A549 (cell line): ENCODE data around the gene MAGOH. TPM values are rescaled to one million over a fixed set of nuclear protein-coding genes. Genes with fewer than 3 reads are reported as not detected.

Source experiments
- ATAC-seq, 2 experiments: fragments of 200-7000 bp in 1 of 2; fragments of >200 bp in 1 of 2; cut with Nextera tagmentation in 1 of 2; cut with Tn5 transposase in 1 of 2; 3 replicates each; pipeline versions ENCODE4 v1.8.0 to v1.9.1; 2018 to 2020; ENCODE audit warnings: mild to moderate bottlenecking in 1 of 2, moderate library complexity in 1 of 2
- CTCF ChIA-PET: fragments of 300-600 bp; sonication (Branson Sonifier 250); formaldehyde crosslinking; extraction: SDS; loops from one replicate; lab custom pipeline; 2021; ENCODE audit warnings: antibody characterized with exemption, inconsistent platforms; lab: Yijun Ruan, JAX
- POLR2A ChIA-PET: fragments of 350-600 bp; formaldehyde crosslinking; extraction: SDS; loops from one replicate; lab custom pipeline; 2021; ENCODE audit warnings: antibody characterized with exemption, inconsistent platforms; lab: Yijun Ruan, JAX
- DNase-seq, 2 experiments: peaks; one replicate each; pipeline versions ENCODE4 v3.0.0 to v3.0.0-alpha.2; 2011 to 2016; ENCODE audit warnings: low read depth in 1 of 2, low spot score in 1 of 2
- FAIRE-seq: peaks from 2 replicates; lab custom pipeline; 2011; peaks lifted over from hg19 to GRCh38; lab: Jason Lieb, UNC
- H3K27ac ChIP-seq, 2 experiments: fragments of >200 bp; sonication (Bioruptor Twin); formaldehyde crosslinking; 3 replicates each; pipeline ENCODE4 v1.5.1; 2016 to 2017
- H3K4me1 ChIP-seq: fragments of >200 bp; sonication (Bioruptor Twin); formaldehyde crosslinking; 3 replicates; pipeline ENCODE4 v1.6.1; 2016
- H3K4me2 ChIP-seq: fragments of >200 bp; sonication (Bioruptor Twin); formaldehyde crosslinking; 3 replicates; pipeline ENCODE4 v1.6.1; 2016
- H3K4me3 ChIP-seq: fragments of >200 bp; sonication (Bioruptor Twin); formaldehyde crosslinking; 3 replicates; pipeline ENCODE4 v1.5.1; 2016
- H3K9me3 ChIP-seq: fragments of >200 bp; sonication (Bioruptor Twin); formaldehyde crosslinking; 3 replicates; pipeline ENCODE4 v1.6.1; 2016
- CBX8 ChIP-seq: fragments of 200-600 bp; sonication (generic); IDR thresholded peaks from 2 replicates; pipeline ENCODE4 v1.6.1; 2016
- CEBPB ChIP-seq, 2 experiments: fragments of >200 bp in 1 of 2; sonication (Bioruptor Twin) in 1 of 2; formaldehyde crosslinking in 1 of 2; IDR thresholded peaks; 2 replicates each; pipeline ENCODE4 v1.6.1; 2012 to 2016
- CHD2 ChIP-seq: fragments of 150-350 bp; IDR thresholded peaks from 2 replicates; pipeline ENCODE4 v1.6.1; 2014; ENCODE audit warnings: low read length; ENCODE audit not compliant: partially characterized antibody
- EHF ChIP-seq: fragments of 250-450 bp; sonication (Bioruptor Pico); IDR thresholded peaks from 2 replicates; pipeline ENCODE4 v1.5.0; 2020; ENCODE audit warnings: mild to moderate bottlenecking
- ESRRA ChIP-seq: fragments of 150-350 bp; IDR thresholded peaks from 2 replicates; pipeline ENCODE4 v1.6.1; 2014; ENCODE audit warnings: mild to moderate bottlenecking, low read length, borderline replicate concordance
- FOXS1 ChIP-seq: fragments of 250-450 bp; sonication (Bioruptor Pico); IDR thresholded peaks from 2 replicates; pipeline ENCODE4 v1.5.0; 2020; ENCODE audit warnings: mild to moderate bottlenecking, moderate library complexity
- HEYL ChIP-seq: fragments of 250-450 bp; sonication (Bioruptor Pico); IDR thresholded peaks from 2 replicates; pipeline ENCODE4 v1.8.0; 2021; ENCODE audit warnings: mild to moderate bottlenecking, moderate library complexity
- JUN ChIP-seq, 2 experiments: fragments of >200 bp; sonication (Bioruptor Twin); formaldehyde crosslinking; IDR thresholded peaks; 2 replicates in 1 of 2; 3 replicates in 1 of 2; pipeline ENCODE4 v1.6.1; 2016 to 2017
- JUNB ChIP-seq: fragments of >200 bp; sonication (Bioruptor Twin); formaldehyde crosslinking; IDR thresholded peaks from 2 replicates; pipeline ENCODE4 v1.6.1; 2016
- NFE2L2 ChIP-seq: fragments of 150-350 bp; conservative IDR thresholded peaks from 2 replicates; pipeline ENCODE4 v1.6.1; 2014; ENCODE audit warnings: low read length
- NR3C1 ChIP-seq: fragments of >200 bp; sonication (Bioruptor Twin); formaldehyde crosslinking; IDR thresholded peaks from 3 replicates; pipeline ENCODE4 v1.6.1; 2017
- RCOR1 ChIP-seq: fragments of 150-350 bp; IDR thresholded peaks from 2 replicates; pipeline ENCODE4 v1.6.1; 2014; ENCODE audit warnings: antibody characterized with exemption, low read length, low read depth
- SREBF2 ChIP-seq: fragments of 450-650 bp; IDR thresholded peaks from 2 replicates; pipeline ENCODE4 v1.6.1; 2014; ENCODE audit warnings: mild to moderate bottlenecking, moderate library complexity
- TFCP2L1 ChIP-seq: fragments of 250-450 bp; sonication (Bioruptor Pico); IDR thresholded peaks from 2 replicates; pipeline ENCODE4 v1.5.0; 2021; ENCODE audit warnings: mild to moderate bottlenecking
- ZC3H11A ChIP-seq: fragments of 450-650 bp; IDR thresholded peaks from 2 replicates; pipeline ENCODE4 v1.6.1; 2014; ENCODE audit warnings: antibody characterized with exemption, mild to moderate bottlenecking
- ZFP36 ChIP-seq: fragments of 450-650 bp; IDR thresholded peaks from 2 replicates; pipeline ENCODE4 v1.6.1; 2014; ENCODE audit warnings: borderline replicate concordance; ENCODE audit not compliant: partially characterized antibody
- ZNF302 ChIP-seq: fragments of 250-450 bp; sonication (Bioruptor Pico); IDR thresholded peaks from 2 replicates; pipeline ENCODE4 v1.9.0; 2021; ENCODE audit warnings: inconsistent platforms, mild to moderate bottlenecking, moderate library complexity
- ZSCAN20 ChIP-seq: fragments of 250-450 bp; sonication (Bioruptor Pico); IDR thresholded peaks from 2 replicates; pipeline ENCODE4 v1.8.0; 2022; ENCODE audit warnings: mild to moderate bottlenecking, moderate library complexity
- WGBS: methylation state at CpG from one replicate; pipeline ENCODE4 v1.1.6; 2017; ENCODE audit errors: missing lambda C conversion rate; 5-methylcytosine and 5-hydroxymethylcytosine counted together
- polyA plus RNA-seq, 4 experiments: library from polyadenylated mRNA; depleted of rRNA in 3 of 4; stranded (reverse); fragments of >200 nt; fragmentation: RNase III in 1 of 4; extraction: RNeasy Plus Mini Kit Qiagen cat#74134 plus additional on column Dnase treatment in 1 of 4; gene quantifications; 2 replicates in 3 of 4; 3 replicates in 1 of 4; pipeline ENCODE4 v1.2.3, GENCODE V29; 2011 to 2017
- TF ChIP-seq, protein P1 (sequence below): fragments of 450-650 bp; IDR thresholded peaks from 2 replicates; pipeline ENCODE4 v1.6.1; 2014; ENCODE audit warnings: antibody characterized with exemption
- TF ChIP-seq, protein P2 (sequence below): IDR thresholded peaks from 2 replicates; pipeline ENCODE4 v1.6.1; 2012
- TF ChIP-seq, protein P3 (sequence below): IDR thresholded peaks from 2 replicates; pipeline ENCODE4 v1.6.1; 2012; ENCODE audit warnings: low read depth, borderline replicate concordance

Gene MAGOH
- polyA plus RNA-seq, 2 of the 4 experiments (the other 2 are of a cell fraction) = 80.2 to 139 TPM

DNA sequence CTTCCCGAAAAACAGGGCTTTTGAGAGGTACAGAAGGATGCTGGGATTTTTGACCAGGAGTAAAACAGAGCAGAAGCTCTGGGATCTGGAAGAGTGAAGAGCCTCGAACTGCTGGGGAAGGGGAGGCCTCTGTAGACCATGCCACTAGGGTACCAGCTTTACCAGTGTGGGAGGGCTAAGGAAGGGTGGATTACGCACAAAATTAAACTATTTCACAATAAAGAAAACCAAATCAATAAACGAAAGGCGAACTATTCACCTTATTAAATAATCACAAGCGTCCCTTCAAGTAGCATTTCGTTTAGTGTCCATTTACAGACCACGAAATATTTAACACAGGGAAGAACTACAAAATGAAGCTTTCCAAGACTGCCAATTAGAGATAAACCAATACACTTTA is 18.6 kb downstream of the MAGOH start:
- ChIA-PET CTCF (interaction anchor here (1.0 kb wide), 1 partner anchor 520 kb away, joined by 3 read pairs; no protein-coding TSS in a partner anchor), POLR2A (interaction anchor here (1.0 to 1.8 kb wide), 2 partner anchors 9 to 15 kb away, joined by 3 to 6 read pairs; no protein-coding TSS in a partner anchor)
- Histone ChIP-seq H3K4me3 (peak overlapping the region; percentile 64), H3K4me2 (peak overlapping the region; percentile 87), H3K9me3 (no peaks in the 10 kb centered on the region), H3K4me1 (peaks cover 11% of the 10 kb centered on the region; the same call in 2 of the 3 replicates), H3K27ac (peak overlapping the region; percentile 88 to 99)
- no peak for DNase-seq
- no peak for ATAC-seq
- 17% methylated on average over 8 of the region's 8 CpGs for WGBS
- no peak for FAIRE-seq
- no peak for TF ChIP-seq FOXS1 (CRISPR knock-in tag)
- TF ChIP-seq ZC3H11A = no peak
- TF ChIP-seq EHF = no peak
- no peak for TF ChIP-seq CEBPB (IDR thresholded peaks at IDR 0.05)
- TF ChIP-seq JUNB = no peak
- TF ChIP-seq, protein P1, sequence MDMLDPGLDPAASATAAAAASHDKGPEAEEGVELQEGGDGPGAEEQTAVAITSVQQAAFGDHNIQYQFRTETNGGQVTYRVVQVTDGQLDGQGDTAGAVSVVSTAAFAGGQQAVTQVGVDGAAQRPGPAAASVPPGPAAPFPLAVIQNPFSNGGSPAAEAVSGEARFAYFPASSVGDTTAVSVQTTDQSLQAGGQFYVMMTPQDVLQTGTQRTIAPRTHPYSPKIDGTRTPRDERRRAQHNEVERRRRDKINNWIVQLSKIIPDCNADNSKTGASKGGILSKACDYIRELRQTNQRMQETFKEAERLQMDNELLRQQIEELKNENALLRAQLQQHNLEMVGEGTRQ = no peak
- TF ChIP-seq, protein P2, sequence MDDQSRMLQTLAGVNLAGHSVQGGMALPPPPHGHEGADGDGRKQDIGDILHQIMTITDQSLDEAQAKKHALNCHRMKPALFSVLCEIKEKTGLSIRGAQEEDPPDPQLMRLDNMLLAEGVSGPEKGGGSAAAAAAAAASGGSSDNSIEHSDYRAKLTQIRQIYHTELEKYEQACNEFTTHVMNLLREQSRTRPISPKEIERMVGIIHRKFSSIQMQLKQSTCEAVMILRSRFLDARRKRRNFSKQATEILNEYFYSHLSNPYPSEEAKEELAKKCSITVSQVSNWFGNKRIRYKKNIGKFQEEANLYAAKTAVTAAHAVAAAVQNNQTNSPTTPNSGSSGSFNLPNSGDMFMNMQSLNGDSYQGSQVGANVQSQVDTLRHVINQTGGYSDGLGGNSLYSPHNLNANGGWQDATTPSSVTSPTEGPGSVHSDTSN = no peak
- TF ChIP-seq, protein P3, sequence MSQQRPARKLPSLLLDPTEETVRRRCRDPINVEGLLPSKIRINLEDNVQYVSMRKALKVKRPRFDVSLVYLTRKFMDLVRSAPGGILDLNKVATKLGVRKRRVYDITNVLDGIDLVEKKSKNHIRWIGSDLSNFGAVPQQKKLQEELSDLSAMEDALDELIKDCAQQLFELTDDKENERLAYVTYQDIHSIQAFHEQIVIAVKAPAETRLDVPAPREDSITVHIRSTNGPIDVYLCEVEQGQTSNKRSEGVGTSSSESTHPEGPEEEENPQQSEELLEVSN = no peak
- TF ChIP-seq TFCP2L1 (CRISPR knock-in tag) = no peak

DNA sequence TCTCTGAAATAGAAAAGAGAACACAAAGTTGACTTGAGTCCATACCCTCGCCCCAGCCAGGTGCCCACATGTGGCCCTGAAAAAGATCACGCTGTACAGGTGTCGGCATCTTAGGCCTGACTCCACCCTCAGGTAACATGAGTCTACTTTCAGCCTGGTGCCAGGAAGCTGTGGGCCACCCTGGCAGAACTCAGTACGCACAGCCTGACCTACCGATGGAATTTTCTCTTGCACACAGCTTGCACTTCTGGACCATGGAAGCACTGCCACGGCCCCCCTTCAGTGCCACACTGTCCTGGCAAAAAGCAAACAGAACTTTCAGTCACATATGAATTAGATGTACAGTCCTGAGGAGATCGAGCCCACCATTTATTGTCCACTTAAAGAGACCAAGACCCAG is 20.1 kb downstream of the MAGOH start:
- CTCF ChIA-PET = no interaction called here
- Histone ChIP-seq H3K4me2 (no peak overlapping the region), H3K27ac (no peak overlapping the region), H3K9me3 (no peaks in the 10 kb centered on the region), H3K4me3 (no peak overlapping the region)
- ATAC-seq (no peak), FAIRE-seq (no peak)
- TF ChIP-seq SREBF2 (no peak), ESRRA (no peak), NR3C1 (no peak), ZNF302 (no peak), HEYL (CRISPR knock-in tag) (no peak), RCOR1 (no peak), JUN (IDR thresholded peaks at IDR 0.05) (no peak), CHD2 (no peak)
- TF ChIP-seq, all 56 proteins: peak for 0
- POLR2A ChIA-PET = no interaction called here
- WGBS = 88% methylated on average over 7 of the region's 7 CpGs
- no peak for DNase-seq
- H3K4me1 ChIP-seq = peaks cover 11% of the 10 kb centered on the region; the same call in 2 of the 3 replicates

DNA sequence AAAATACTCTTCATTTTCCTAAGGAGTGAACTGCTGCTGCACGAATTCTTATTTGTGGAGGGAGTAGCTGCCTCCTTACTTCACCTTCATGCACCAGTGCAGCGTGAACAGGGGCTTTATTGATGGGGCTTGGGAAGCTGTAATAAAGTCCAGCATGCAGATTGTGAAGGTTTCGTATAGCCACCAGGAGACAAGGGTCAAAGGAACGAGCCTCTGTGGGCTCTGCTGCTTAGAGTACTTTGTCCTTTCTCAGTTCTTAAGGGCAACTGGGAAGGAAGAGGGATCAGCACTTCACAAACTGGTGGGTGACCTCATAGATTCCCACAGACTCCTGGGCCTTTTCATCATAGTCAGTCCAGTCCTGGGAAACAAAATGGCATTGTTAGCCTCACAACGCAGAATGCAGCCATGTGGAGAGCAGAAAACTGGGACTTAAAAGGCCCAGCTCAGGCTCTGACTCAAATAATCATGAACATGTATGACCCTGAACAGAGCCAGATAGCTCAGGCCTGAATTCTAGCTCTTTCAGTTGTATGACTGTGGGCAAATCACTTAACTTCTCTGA is 23.9 kb downstream of the MAGOH start:
- Histone ChIP-seq H3K4me2 (no peak overlapping the region), H3K9me3 (no peaks in the 10 kb centered on the region), H3K4me3 (no peak overlapping the region)
- ChIA-PET POLR2A (no interaction called here), CTCF (no interaction called here)
- ATAC-seq (no peak), FAIRE-seq (no peak)
- TF ChIP-seq ZSCAN20 = no peak
- TF ChIP-seq, all 56 proteins: peak for 0
- 84% methylated on average over 5 of the region's 5 CpGs for WGBS
- H3K27ac ChIP-seq = no peak overlapping the region
- DNase-seq = no peak
- peaks cover 6% of the 10 kb centered on the region; the same call in 1 of the 3 replicates for H3K4me1 ChIP-seq

DNA sequence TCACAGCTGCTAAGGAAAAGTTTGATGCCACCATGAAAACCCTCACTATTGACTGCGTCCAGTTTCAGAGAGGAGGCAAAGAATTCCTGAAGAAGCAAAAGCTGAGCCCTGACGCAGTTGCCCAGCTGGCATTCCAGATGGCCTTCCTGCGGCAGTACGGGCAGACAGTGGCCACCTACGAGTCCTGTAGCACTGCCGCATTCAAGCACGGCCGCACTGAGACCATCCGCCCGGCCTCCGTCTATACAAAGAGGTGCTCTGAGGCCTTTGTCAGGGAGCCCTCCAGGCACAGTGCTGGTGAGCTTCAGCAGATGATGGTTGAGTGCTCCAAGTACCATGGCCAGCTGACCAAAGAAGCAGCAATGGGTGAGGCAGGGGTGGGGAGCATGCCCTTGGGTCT is 27.4 kb downstream of the MAGOH start:
- no peak for TF ChIP-seq CHD2
- no peak for TF ChIP-seq CBX8
- TF ChIP-seq NFE2L2 = no peak
- TF ChIP-seq RCOR1 = no peak
- TF ChIP-seq ZFP36 = no peak
- TF ChIP-seq CEBPB (IDR thresholded peaks at IDR 0.05) = no peak
- ATAC-seq (no peak), FAIRE-seq (no peak), DNase-seq (no peak)
- no peak overlapping the region for H3K4me3 ChIP-seq
- 93% methylated on average over 11 of the region's 11 CpGs for WGBS
- H3K4me2 ChIP-seq = no peak overlapping the region
- H3K9me3 ChIP-seq = peaks cover 10% of the 10 kb centered on the region; the same call in 2 of the 3 replicates
- no peaks in the 10 kb centered on the region for H3K4me1 ChIP-seq
- H3K27ac ChIP-seq = no peak overlapping the region
- ChIA-PET CTCF (interaction anchor here (1.0 kb wide), 1 partner anchor 12 kb away, joined by 3 read pairs; no protein-coding TSS in a partner anchor), POLR2A (no interaction called here)
